Measurements from ENCODE around the gene TMEM107.
A peak's percentile ranks its signal among the peaks of the same experiment; 100 is the strongest.

The TMEM107 gene

GRCh38 chr17:8186787-8187516, 10.8 kb upstream of the TMEM107 start:
- Histone ChIP-seq H3K9ac (ENCODE audit: low read length) (peak overlapping the region; percentile 80), H3K36me3 (replicated peaks; ENCODE audit: low read depth, low read length) (no peaks in the 10 kb centered on the region), H2AFZ (ENCODE audit: low read depth, low read length) (peak overlapping the region; percentile 50; the same call in 1 of the 2 replicates), H3K79me2 (ENCODE audit: low read length) (peaks cover 7% of the 10 kb centered on the region; the same call in 1 of the 2 replicates), H3K27ac (ENCODE audit: low read length) (peak overlapping the region; percentile 93), H4K20me1 (ENCODE audit: insufficient read depth, low read length) (peaks cover 11% of the 10 kb centered on the region), H3K27me3 (ENCODE audit: low read depth, low read length) (no peaks in the 10 kb centered on the region), H3K4me1 (ENCODE audit: low read length) (peaks cover 24% of the 10 kb centered on the region), H3K4me3 (ENCODE audit: low read length) (peak overlapping the region; percentile 89), H3K4me2 (ENCODE audit: low read length) (peak overlapping the region; percentile 92), H3K9me3 (ENCODE audit: insufficient read depth, low read length) (no peaks in the 10 kb centered on the region)
- TF ChIP-seq, protein P1, sequence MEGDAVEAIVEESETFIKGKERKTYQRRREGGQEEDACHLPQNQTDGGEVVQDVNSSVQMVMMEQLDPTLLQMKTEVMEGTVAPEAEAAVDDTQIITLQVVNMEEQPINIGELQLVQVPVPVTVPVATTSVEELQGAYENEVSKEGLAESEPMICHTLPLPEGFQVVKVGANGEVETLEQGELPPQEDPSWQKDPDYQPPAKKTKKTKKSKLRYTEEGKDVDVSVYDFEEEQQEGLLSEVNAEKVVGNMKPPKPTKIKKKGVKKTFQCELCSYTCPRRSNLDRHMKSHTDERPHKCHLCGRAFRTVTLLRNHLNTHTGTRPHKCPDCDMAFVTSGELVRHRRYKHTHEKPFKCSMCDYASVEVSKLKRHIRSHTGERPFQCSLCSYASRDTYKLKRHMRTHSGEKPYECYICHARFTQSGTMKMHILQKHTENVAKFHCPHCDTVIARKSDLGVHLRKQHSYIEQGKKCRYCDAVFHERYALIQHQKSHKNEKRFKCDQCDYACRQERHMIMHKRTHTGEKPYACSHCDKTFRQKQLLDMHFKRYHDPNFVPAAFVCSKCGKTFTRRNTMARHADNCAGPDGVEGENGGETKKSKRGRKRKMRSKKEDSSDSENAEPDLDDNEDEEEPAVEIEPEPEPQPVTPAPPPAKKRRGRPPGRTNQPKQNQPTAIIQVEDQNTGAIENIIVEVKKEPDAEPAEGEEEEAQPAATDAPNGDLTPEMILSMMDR (IDR thresholded peaks at IDR 0.05; ENCODE audit: low read depth, low read length) = peak; percentile 23; the same call in 1 of the 2 replicates
- no peak for TF ChIP-seq EZH2phosphoT487 (IDR thresholded peaks at IDR 0.05; ENCODE audit: low read depth)

GRCh38 chr17:8186446-8186786, 10.2 kb upstream of the TMEM107 start:
- H3K36me3 ChIP-seq (replicated peaks; ENCODE audit: low read depth, low read length) = no peaks in the 10 kb centered on the region
- peak overlapping the region; percentile 93 for H3K27ac ChIP-seq (ENCODE audit: low read length)

GRCh38 chr17:8185582-8186445, 9.6 kb upstream of the TMEM107 start:
- peak overlapping the region; percentile 93 for H3K27ac ChIP-seq (ENCODE audit: low read length)

More at GRCh38 chr17:8186446-8186786, 10.2 kb upstream of the TMEM107 start:
- peak overlapping the region; percentile 89 for H3K4me3 ChIP-seq (ENCODE audit: low read length)
- H3K9ac ChIP-seq (ENCODE audit: low read length) = peak overlapping the region; percentile 80
- peaks cover 22% of the 10 kb centered on the region for H3K4me1 ChIP-seq (ENCODE audit: low read length)
- H3K9me3 ChIP-seq (ENCODE audit: insufficient read depth, low read length) = no peaks in the 10 kb centered on the region
- peaks cover 7% of the 10 kb centered on the region; the same call in 1 of the 2 replicates for H3K79me2 ChIP-seq (ENCODE audit: low read length)
- peak overlapping the region; percentile 50 for H2AFZ ChIP-seq (ENCODE audit: low read depth, low read length)
- H3K4me2 ChIP-seq (ENCODE audit: low read length) = peak overlapping the region; percentile 92
- H3K27me3 ChIP-seq (ENCODE audit: low read depth, low read length) = no peaks in the 10 kb centered on the region
- TF ChIP-seq, protein P1 (IDR thresholded peaks at IDR 0.05; ENCODE audit: low read depth, low read length) = no peak; the same call in 1 of the 2 replicates
- TF ChIP-seq EZH2phosphoT487 (IDR thresholded peaks at IDR 0.05; ENCODE audit: low read depth) = no peak
- H4K20me1 ChIP-seq (ENCODE audit: insufficient read depth, low read length) = peaks cover 11% of the 10 kb centered on the region

More at GRCh38 chr17:8185582-8186445, 9.6 kb upstream of the TMEM107 start:
- no peak for TF ChIP-seq EZH2phosphoT487 (IDR thresholded peaks at IDR 0.05; ENCODE audit: low read depth)
- TF ChIP-seq, protein P1 (IDR thresholded peaks at IDR 0.05; ENCODE audit: low read depth, low read length) = no peak
- peak overlapping the region; percentile 82 for H2AFZ ChIP-seq (ENCODE audit: low read depth, low read length)
- peaks cover 7% of the 10 kb centered on the region; the same call in 1 of the 2 replicates for H3K79me2 ChIP-seq (ENCODE audit: low read length)
- peak overlapping the region; percentile 80 for H3K9ac ChIP-seq (ENCODE audit: low read length)
- H4K20me1 ChIP-seq (ENCODE audit: insufficient read depth, low read length) = peaks cover 11% of the 10 kb centered on the region
- H3K9me3 ChIP-seq (ENCODE audit: insufficient read depth, low read length) = no peaks in the 10 kb centered on the region
- H3K36me3 ChIP-seq (replicated peaks; ENCODE audit: low read depth, low read length) = no peaks in the 10 kb centered on the region
- H3K4me2 ChIP-seq (ENCODE audit: low read length) = peak overlapping the region; percentile 92
- no peaks in the 10 kb centered on the region for H3K27me3 ChIP-seq (ENCODE audit: low read depth, low read length)
- peak overlapping the region; percentile 89 for H3K4me3 ChIP-seq (ENCODE audit: low read length)
- H3K4me1 ChIP-seq (ENCODE audit: low read length) = peaks cover 20% of the 10 kb centered on the region
